Measurements from ENCODE around the gene CFAP77. TPM values are rescaled to one million over a fixed set of nuclear protein-coding genes. Genes with fewer than 3 reads are reported as not detected.

Gene CFAP77
- total and polyA plus RNA-seq, 2 experiments from 2014 or later: not detected

DNA sequence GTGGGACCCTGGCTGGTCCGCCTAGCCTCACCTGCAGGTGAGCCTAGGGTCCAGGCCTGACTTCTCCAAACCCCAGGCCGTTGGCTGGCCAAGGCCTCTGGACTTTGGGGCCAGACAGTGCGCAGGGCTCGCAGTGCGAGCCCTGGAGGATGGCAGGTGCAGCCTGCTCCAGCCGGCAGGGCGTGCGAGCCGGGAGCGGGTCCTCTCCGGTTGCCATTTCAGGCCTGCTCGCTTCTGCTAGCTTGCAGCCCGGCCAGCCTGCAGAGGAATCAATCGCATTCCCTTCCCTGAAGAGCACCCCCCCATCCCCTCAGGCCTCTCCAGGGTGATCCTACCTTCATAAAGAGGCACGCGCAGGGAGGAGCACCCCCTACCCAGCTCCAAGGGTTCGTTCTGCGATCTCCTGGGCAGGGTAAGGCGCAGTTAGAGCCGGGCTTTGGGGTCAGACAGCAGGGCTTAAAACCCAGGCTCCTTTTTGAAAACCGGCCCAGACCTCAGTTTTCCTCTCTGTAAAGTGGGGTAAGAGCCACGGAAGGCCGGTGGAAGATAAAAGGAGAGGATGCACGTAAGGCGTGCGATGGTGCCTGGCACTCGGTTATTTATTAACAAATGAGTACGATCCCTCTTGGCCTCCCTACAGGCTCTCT lies 178.6 kb downstream of the CFAP77 start:
- 5 to 9% methylated on average over 28 of the region's 28 CpGs for WGBS, 2 experiments (ENCODE audit: low coverage in 1 of 2, low lambda C conversion rate in 2 of 2, missing lambda C conversion rate in 2 of 2)

DNA sequence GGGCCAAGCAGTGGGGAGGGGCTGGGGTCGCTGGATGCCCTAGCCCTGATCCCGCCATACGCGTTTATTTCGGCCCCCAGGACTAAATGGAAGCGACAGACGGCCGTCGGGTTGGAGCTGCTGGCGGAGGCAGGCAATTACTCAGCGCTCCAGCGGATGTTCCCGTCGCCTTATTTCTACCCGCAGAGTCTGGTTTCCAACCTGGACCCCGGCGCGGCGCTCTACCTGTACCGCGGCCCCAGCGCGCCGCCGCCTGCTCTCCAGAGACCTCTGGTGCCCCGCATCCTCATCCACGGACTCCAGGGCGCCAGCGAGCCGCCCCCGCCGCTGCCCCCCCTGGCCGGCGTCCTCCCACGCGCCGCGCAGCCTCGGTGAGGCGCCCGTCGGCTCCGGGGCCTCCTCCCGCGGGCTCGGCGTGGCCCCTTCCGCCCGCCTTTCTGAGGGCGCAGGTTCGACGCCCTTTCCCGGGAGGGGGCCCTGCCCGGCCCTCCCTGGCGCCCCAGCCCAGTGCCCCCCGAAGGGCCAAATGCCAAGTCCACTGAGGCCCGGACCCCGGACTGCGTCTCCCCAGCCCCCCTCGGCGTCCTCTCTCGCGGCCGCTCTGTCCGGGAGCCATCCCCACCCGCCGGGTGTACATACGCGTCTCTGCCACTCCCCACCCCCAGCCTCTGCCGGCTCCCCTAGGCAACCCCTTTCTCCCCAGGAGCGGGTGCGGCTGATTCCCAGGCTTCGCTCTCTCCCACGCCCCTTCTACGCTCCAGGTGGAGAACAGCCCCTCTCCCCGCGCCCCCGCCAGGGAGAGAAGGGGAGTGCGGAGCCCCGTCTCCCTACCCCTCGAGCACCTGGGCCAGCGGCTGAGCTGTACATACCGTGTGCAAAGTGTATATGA lies 179.4 kb downstream of the CFAP77 start:
- H4K20me1 ChIP-seq (ENCODE audit: insufficient read depth): no peaks in the 10 kb centered on the region
- WGBS, 2 experiments (ENCODE audit: low coverage in 1 of 2, low lambda C conversion rate in 2 of 2, missing lambda C conversion rate in 2 of 2): 3 to 8% methylated on average over 40 to 79 of the region's 83 CpGs

More for the DNA sequence above, 178.6 kb downstream of the CFAP77 start:
- Histone ChIP-seq H3K9ac (no peak overlapping the region), H3F3A (ENCODE audit: insufficient read depth) (0 out of 2 replicates have a peak, but pooled peaks cover 8% of the 10 kb centered on the region), H4K20me1 (ENCODE audit: insufficient read depth) (no peaks in the 10 kb centered on the region), H3K9me3 (ENCODE audit: low read depth) (no peaks in the 10 kb centered on the region), H3K36me3 (ENCODE audit: low read depth) (no peaks in the 10 kb centered on the region), H3K27me3 (replicated peaks; ENCODE audit: insufficient read depth) (peaks cover 76% of the 10 kb centered on the region), H3K4me3 (no peak overlapping the region), H3K27ac (no peak overlapping the region), H3K4me1 (ENCODE audit: insufficient read depth) (no peaks in the 10 kb centered on the region), H3K4me2 (ENCODE audit: unreplicated experiment) (no peak overlapping the region), H3K9me2 (ENCODE audit: insufficient read depth) (no peaks in the 10 kb centered on the region), H2AFZ (no peak overlapping the region), H3K79me2 (ENCODE audit: insufficient read depth) (no peaks in the 10 kb centered on the region)
- DNase-seq: no peak
- 0 out of 2 replicates have a peak, but pooled peaks have one; percentile 2 for TF ChIP-seq EZH2phosphoT487 (IDR thresholded peaks at IDR 0.05; ENCODE audit: insufficient read depth, low read depth)
- no peak for TF ChIP-seq EZH2 (IDR thresholded peaks at IDR 0.05; ENCODE audit: insufficient read depth, poor library complexity, severe bottlenecking)
- in situ Hi-C loops (cut with MboI): no loop called here

DNA sequence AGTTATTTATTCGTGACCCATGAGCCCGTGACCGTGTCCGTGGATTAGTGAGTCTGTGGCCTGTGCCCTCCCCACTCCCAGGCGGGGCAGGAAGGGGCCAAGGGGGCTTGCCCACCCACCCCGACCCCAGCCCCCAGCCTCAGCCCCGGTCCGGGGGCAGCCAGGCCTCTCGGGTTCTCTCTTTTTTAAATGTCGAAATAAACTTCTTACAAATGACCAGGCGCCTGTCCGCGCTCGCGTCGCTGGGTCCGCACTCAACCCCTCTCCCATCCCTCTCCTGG lies 180.0 kb downstream of the CFAP77 start:
- no peak for DNase-seq
- in situ Hi-C loops (cut with MboI): no loop called here
- H3K36me3 ChIP-seq (ENCODE audit: low read depth): no peaks in the 10 kb centered on the region
- H4K20me1 ChIP-seq (ENCODE audit: insufficient read depth): no peaks in the 10 kb centered on the region
- TF ChIP-seq EZH2phosphoT487 (IDR thresholded peaks at IDR 0.05; ENCODE audit: insufficient read depth, low read depth) (no peak), EZH2 (IDR thresholded peaks at IDR 0.05; ENCODE audit: insufficient read depth, poor library complexity, severe bottlenecking) (no peak)
- no peak overlapping the region for H3K27ac ChIP-seq
- whole genome bisulfite sequencing, 2 experiments (ENCODE audit: low coverage in 1 of 2, low lambda C conversion rate in 2 of 2, missing lambda C conversion rate in 2 of 2): 1 to 3% methylated on average over 9 to 17 of the region's 17 CpGs
- H3F3A ChIP-seq (ENCODE audit: insufficient read depth): 0 out of 2 replicates have a peak, but pooled peaks cover 8% of the 10 kb centered on the region
- H3K4me3 ChIP-seq: no peak overlapping the region
- H3K9me2 ChIP-seq (ENCODE audit: insufficient read depth): no peaks in the 10 kb centered on the region
- H3K27me3 ChIP-seq (replicated peaks; ENCODE audit: insufficient read depth): peaks cover 65% of the 10 kb centered on the region
- no peak overlapping the region for H3K4me2 ChIP-seq (ENCODE audit: unreplicated experiment)
- H3K9ac ChIP-seq: no peak overlapping the region
- no peaks in the 10 kb centered on the region for H3K4me1 ChIP-seq (ENCODE audit: insufficient read depth)
- no peaks in the 10 kb centered on the region for H3K79me2 ChIP-seq (ENCODE audit: insufficient read depth)
- H3K9me3 ChIP-seq (ENCODE audit: low read depth): no peaks in the 10 kb centered on the region
- no peak overlapping the region for H2AFZ ChIP-seq

More for the DNA sequence above, 179.4 kb downstream of the CFAP77 start:
- Histone ChIP-seq H3K9me2 (ENCODE audit: insufficient read depth) (no peaks in the 10 kb centered on the region), H3K4me2 (ENCODE audit: unreplicated experiment) (no peak overlapping the region), H3K36me3 (ENCODE audit: low read depth) (no peaks in the 10 kb centered on the region), H3K4me3 (no peak overlapping the region), H2AFZ (no peak overlapping the region), H3K27ac (no peak overlapping the region), H3K9me3 (ENCODE audit: low read depth) (no peaks in the 10 kb centered on the region), H3F3A (ENCODE audit: insufficient read depth) (0 out of 2 replicates have a peak, but pooled peaks cover 8% of the 10 kb centered on the region), H3K4me1 (ENCODE audit: insufficient read depth) (no peaks in the 10 kb centered on the region), H3K27me3 (replicated peaks; ENCODE audit: insufficient read depth) (peaks cover 70% of the 10 kb centered on the region), H3K79me2 (ENCODE audit: insufficient read depth) (no peaks in the 10 kb centered on the region), H3K9ac (no peak overlapping the region)
- in situ Hi-C loops (cut with MboI): no loop called here
- TF ChIP-seq EZH2phosphoT487 (IDR thresholded peaks at IDR 0.05; ENCODE audit: insufficient read depth, low read depth) (0 out of 2 replicates have a peak, but pooled peaks have one; percentile 39), EZH2 (IDR thresholded peaks at IDR 0.05; ENCODE audit: insufficient read depth, poor library complexity, severe bottlenecking) (no peak)
- peak; percentile 43 for DNase-seq

DNA sequence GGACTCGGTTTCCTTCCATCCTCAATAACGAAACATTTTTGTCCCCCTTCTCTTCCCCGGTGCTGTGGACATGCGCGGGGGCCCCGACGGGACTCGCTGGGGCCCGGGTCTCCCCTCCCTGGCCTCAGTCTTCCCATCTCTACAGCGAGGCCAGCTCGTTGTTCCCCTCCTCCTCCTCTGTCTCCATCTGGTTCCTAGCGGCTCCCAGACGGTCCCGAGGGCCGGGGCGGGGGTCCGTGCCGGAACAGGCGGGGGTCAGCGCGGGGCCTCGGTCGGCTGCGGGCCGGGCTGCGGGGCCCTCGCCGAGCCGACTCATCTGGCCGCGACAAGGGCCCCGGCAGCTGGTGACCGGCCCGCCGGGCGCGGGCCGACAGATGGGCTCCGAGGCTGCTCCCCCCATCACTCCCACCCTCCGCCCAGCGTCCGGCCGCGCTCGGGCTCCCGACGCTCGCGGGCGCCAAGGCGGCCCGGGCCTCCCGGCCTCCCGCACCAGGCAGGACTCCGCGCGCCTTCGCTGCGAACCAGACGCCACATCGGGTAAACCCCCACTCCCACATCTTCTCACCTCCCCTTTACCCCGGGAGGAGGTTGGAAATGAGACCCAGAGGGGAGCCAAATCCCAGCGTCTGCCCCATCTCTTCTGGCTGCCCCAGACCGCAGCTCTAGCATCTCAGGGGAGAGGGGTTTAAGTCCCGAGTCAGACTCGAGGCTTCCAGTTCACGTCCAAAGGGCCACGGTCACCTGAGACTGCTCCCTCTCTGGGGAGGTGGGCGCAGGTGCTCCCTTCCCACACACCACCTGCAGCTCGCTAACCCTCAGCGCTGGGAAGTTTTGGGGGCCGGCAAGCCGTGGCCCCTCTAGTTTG lies 180.5 kb downstream of the CFAP77 start:
- Histone ChIP-seq H3K4me2 (ENCODE audit: unreplicated experiment) (no peak overlapping the region), H3K36me3 (ENCODE audit: low read depth) (no peaks in the 10 kb centered on the region), H3K27me3 (replicated peaks; ENCODE audit: insufficient read depth) (peaks cover 59% of the 10 kb centered on the region), H3K4me3 (no peak overlapping the region), H3K9me3 (ENCODE audit: low read depth) (no peaks in the 10 kb centered on the region), H3K27ac (no peak overlapping the region), H3K9me2 (ENCODE audit: insufficient read depth) (no peaks in the 10 kb centered on the region), H2AFZ (no peak overlapping the region), H3K4me1 (ENCODE audit: insufficient read depth) (no peaks in the 10 kb centered on the region), H3K9ac (no peak overlapping the region), H4K20me1 (ENCODE audit: insufficient read depth) (no peaks in the 10 kb centered on the region), H3F3A (ENCODE audit: insufficient read depth) (0 out of 2 replicates have a peak, but pooled peaks cover 8% of the 10 kb centered on the region), H3K79me2 (ENCODE audit: insufficient read depth) (no peaks in the 10 kb centered on the region)
- DNase-seq: no peak
- TF ChIP-seq EZH2phosphoT487 (IDR thresholded peaks at IDR 0.05; ENCODE audit: insufficient read depth, low read depth) (no peak; the same call in 1 of the 2 replicates), EZH2 (IDR thresholded peaks at IDR 0.05; ENCODE audit: insufficient read depth, poor library complexity, severe bottlenecking) (peak; percentile 91)
- in situ Hi-C loops (cut with MboI): no loop called here
- 6 to 9% methylated on average over 29 to 66 of the region's 73 CpGs for WGBS, 2 experiments (ENCODE audit: low coverage in 1 of 2, low lambda C conversion rate in 2 of 2, missing lambda C conversion rate in 2 of 2)
